ENCODE measurements around the gene SNX9. TPM values are rescaled to one million over a fixed set of nuclear protein-coding genes. Genes with fewer than 3 reads are reported as not detected.
"Not testable (repeated sequence)": the region's sequence is repeated elsewhere in the genome, so short reads cannot be mapped to it uniquely, and the experiment has no call there.

The SNX9 gene
- total RNA-seq, 2 donors from 2014 or later = 87.2 to 90.8 TPM

DNA sequence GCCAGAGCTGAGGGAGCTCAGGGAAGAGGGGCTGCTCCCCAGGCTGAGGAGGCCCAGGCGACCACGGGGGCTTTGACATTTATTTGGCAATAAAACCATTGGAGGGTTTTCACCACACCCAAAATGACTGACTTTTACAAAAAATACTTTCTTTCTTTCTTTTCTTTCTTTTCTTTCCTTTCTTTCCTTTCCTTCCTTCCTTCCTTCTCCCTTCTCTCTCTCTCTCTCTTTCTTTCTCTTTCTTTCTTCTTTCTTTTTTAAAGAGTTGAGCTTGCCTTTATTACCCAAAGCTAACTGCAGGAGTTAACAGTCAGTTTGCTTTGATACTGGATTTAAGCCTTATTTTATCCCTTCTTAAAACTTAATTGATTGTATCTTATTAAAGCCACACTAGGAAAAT, 17.2 kb downstream of the SNX9 start:
- H3K27me3 ChIP-seq (replicated peaks; ENCODE audit: insufficient read depth) = no peaks in the 10 kb centered on the region
- no peaks in the 10 kb centered on the region for H3K9me3 ChIP-seq
- ATAC-seq (ENCODE audit: insufficient number of reproducible peaks, low FRiP score, low read depth) (no peak), DNase-seq (ENCODE audit: low spot score) (no peak)
- H3K4me3 ChIP-seq = no peak overlapping the region
- H3K4me1 ChIP-seq (ENCODE audit: control insufficient read depth in 1 of 2, low read depth in 2 of 2) = peaks cover 26 to 75% of the 10 kb centered on the region in 2 donors
- TF ChIP-seq, protein P1, sequence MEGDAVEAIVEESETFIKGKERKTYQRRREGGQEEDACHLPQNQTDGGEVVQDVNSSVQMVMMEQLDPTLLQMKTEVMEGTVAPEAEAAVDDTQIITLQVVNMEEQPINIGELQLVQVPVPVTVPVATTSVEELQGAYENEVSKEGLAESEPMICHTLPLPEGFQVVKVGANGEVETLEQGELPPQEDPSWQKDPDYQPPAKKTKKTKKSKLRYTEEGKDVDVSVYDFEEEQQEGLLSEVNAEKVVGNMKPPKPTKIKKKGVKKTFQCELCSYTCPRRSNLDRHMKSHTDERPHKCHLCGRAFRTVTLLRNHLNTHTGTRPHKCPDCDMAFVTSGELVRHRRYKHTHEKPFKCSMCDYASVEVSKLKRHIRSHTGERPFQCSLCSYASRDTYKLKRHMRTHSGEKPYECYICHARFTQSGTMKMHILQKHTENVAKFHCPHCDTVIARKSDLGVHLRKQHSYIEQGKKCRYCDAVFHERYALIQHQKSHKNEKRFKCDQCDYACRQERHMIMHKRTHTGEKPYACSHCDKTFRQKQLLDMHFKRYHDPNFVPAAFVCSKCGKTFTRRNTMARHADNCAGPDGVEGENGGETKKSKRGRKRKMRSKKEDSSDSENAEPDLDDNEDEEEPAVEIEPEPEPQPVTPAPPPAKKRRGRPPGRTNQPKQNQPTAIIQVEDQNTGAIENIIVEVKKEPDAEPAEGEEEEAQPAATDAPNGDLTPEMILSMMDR (IDR thresholded peaks at IDR 0.05) = no peak
- H3K36me3 ChIP-seq = no peaks in the 10 kb centered on the region
- no peak overlapping the region for H3K27ac ChIP-seq

DNA sequence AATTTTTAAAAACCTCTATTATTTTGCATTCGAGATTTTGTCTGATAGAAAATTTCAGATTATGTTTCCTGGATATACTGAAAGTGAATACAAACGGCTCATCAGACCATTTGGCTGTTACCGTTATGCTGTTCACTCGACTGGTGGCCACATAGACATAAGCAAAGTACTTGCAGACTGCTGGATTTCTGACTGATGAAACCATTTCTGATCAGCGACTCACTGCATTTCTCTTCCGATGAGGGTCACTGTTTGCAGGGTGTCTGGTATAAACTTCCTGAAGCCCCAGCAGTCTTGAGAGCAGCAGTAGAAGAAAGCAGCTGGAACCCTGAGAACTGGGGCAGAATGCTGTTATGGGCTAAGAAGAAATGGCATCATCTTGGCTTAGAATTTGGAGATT, 17.7 kb downstream of the SNX9 start:
- Histone ChIP-seq H3K27me3 (replicated peaks; ENCODE audit: insufficient read depth) (no peaks in the 10 kb centered on the region), H3K36me3 (no peaks in the 10 kb centered on the region), H3K4me1 (ENCODE audit: control insufficient read depth in 1 of 2, low read depth in 2 of 2) (peaks cover 30 to 80% of the 10 kb centered on the region in 2 donors), H3K27ac (no peak overlapping the region), H3K4me3 (no peak overlapping the region), H3K9me3 (no peaks in the 10 kb centered on the region)
- ATAC-seq (ENCODE audit: insufficient number of reproducible peaks, low FRiP score, low read depth) = no peak
- DNase-seq (ENCODE audit: low spot score) = no peak
- TF ChIP-seq, protein P1 (IDR thresholded peaks at IDR 0.05) = no peak

DNA sequence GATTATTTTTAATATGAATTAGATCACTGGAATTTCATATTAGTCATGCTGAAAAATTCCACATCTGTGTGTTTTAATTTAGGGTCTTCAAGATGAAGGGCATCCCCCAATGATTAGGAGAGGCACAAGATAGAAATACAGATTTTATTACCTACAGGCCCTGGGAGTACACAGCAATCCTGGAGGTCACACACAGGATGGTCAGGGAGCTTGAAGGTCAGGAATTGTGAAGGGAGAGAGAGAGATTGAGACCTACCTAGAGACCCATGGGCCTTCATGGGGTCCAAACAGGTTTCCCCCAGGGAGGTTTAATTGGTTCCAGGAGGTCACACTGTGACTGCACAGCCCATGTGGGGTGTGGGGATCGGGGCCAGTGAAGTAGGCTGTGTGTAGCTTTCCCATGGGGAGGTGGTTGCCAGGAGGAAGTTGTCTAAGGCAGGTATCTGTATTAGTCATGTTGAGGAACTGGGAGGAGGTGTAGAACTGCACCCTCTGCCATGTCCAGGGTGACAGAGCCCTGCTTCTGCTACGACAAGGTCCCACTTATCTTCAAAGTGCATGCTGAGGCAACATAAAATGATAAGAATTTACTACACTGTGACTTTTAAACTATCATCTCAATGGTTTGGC, 18.3 kb downstream of the SNX9 start:
- DNase-seq (ENCODE audit: low spot score) = no peak
- peaks cover 36 to 85% of the 10 kb centered on the region in 2 donors for H3K4me1 ChIP-seq (ENCODE audit: control insufficient read depth in 1 of 2, low read depth in 2 of 2)
- no peaks in the 10 kb centered on the region for H3K9me3 ChIP-seq
- H3K27me3 ChIP-seq (replicated peaks; ENCODE audit: insufficient read depth) = no peaks in the 10 kb centered on the region
- ATAC-seq (ENCODE audit: insufficient number of reproducible peaks, low FRiP score, low read depth) = no peak
- TF ChIP-seq, protein P1 (IDR thresholded peaks at IDR 0.05) = no peak
- H3K27ac ChIP-seq = no peak overlapping the region
- no peak overlapping the region for H3K4me3 ChIP-seq
- H3K36me3 ChIP-seq = no peaks in the 10 kb centered on the region

DNA sequence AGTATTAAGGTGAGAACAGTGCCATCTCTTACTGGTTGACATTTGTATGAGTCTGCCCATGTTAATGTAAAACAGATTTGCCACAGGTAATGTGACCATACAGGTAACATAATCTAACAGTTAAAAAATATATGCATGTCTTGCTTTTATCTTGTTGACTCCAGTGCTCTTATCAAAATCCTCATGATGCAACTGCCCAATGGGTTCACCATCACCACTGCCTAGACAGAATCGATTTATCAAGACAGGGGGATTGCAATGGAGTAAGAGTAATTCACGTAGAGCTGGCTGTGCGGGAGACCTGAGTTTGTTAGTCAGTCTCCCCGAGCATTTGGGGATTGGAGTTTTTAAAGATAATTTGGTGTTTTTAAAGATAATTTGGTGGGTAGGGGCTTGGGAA, 19.2 kb downstream of the SNX9 start:
- DNase-seq (ENCODE audit: low spot score) = no peak
- H3K4me1 ChIP-seq (ENCODE audit: control insufficient read depth in 1 of 2, low read depth in 2 of 2) = peaks cover 41 to 90% of the 10 kb centered on the region in 2 donors
- TF ChIP-seq, protein P1 (IDR thresholded peaks at IDR 0.05) = no peak
- no peaks in the 10 kb centered on the region for H3K27me3 ChIP-seq (replicated peaks; ENCODE audit: insufficient read depth)
- H3K36me3 ChIP-seq = no peaks in the 10 kb centered on the region
- H3K4me3 ChIP-seq = no peak overlapping the region
- no peak for ATAC-seq (ENCODE audit: insufficient number of reproducible peaks, low FRiP score, low read depth)
- H3K27ac ChIP-seq = no peak overlapping the region
- H3K9me3 ChIP-seq = no peaks in the 10 kb centered on the region

DNA sequence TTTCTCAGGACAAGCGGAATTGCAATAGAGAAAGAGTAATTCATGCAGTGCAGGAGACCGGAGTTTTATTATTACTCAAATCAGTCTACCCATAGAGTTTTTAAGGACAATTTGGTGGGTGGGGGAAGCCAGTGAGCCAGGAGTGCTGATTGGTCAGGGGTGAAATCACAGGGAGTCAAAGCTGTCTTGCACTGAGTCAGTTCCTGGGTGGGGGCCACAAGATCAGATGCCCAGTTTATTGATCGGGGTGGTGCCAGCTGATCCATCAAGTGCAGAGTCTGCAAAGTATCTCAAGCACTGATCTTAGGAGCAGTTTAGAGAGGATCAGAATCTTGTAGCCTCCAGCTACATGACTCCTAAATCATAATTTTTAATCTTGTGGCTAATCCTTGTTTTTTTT, 21.1 kb downstream of the SNX9 start:
- ATAC-seq (ENCODE audit: insufficient number of reproducible peaks, low FRiP score, low read depth); H3K4me3 ChIP-seq; DNase-seq (ENCODE audit: low spot score); H3K27ac ChIP-seq; H3K27me3 ChIP-seq (replicated peaks; ENCODE audit: insufficient read depth); H3K36me3 ChIP-seq; H3K9me3 ChIP-seq: not testable (repeated sequence)
- peaks cover 45 to 92% of the 10 kb centered on the region in 2 donors for H3K4me1 ChIP-seq (ENCODE audit: control insufficient read depth in 1 of 2, low read depth in 2 of 2)
